GM12878 (cell line): ENCODE data around the gene SEMA3D. TPM values are rescaled to one million over a fixed set of nuclear protein-coding genes. Genes with fewer than 3 reads are reported as not detected.

ENCODE experiments used
- ATAC-seq: fragments of 200-7000 bp; cut with Tn5 transposase; 3 replicates; pipeline ENCODE4 v1.9.1; 2020; ENCODE audit warnings: mild to moderate bottlenecking, moderate library complexity
- BruUV-seq: library from RNA; stranded (reverse); fragments of 400-500 nt; replicated peaks from 2 replicates; lab custom pipeline; 2021; lab: Mats Ljungman, UMichigan
- CTCF ChIA-PET: fragments of 300-600 bp; sonication (Branson Sonifier 250); formaldehyde crosslinking; extraction: SDS; loops from one replicate; lab custom pipeline; 2021; ENCODE audit warnings: inconsistent platforms; lab: Yijun Ruan, JAX
- POLR2A ChIA-PET: fragments of 350-600 bp; formaldehyde crosslinking; extraction: SDS; loops from one replicate; lab custom pipeline; 2021; ENCODE audit warnings: inconsistent platforms; lab: Charles Lee
- RAD21 ChIA-PET: fragments of 300-600 bp; sonication (Branson Sonifier 250); formaldehyde crosslinking; loops from one replicate; lab custom pipeline; 2023; ENCODE audit warnings: antibody characterized with exemption; ENCODE audit not compliant: unreplicated experiment; lab: Charles Lee
- SMC1A ChIA-PET: fragments of 300-600 bp; sonication (Branson Sonifier 250); formaldehyde crosslinking; loops from one replicate; lab custom pipeline; 2023; ENCODE audit not compliant: unreplicated experiment, uncharacterized antibody; lab: Charles Lee
- DNase-seq: peaks from one replicate; pipeline ENCODE4 v3.0.0-alpha.2; 2011; ENCODE audit warnings: low read depth, low spot score
- FAIRE-seq: peaks from 3 replicates; lab custom pipeline; 2011; peaks lifted over from hg19 to GRCh38; lab: Jason Lieb, UNC
- H2AFZ ChIP-seq: 2 replicates; pipeline ENCODE4 v1.6.0; 2011; ENCODE audit warnings: low read depth, low read length, control low read depth; ENCODE audit not compliant: control insufficient read depth
- H3K27ac ChIP-seq: 2 replicates; pipeline ENCODE4 v1.5.1; 2011; ENCODE audit warnings: control low read depth; ENCODE audit not compliant: control insufficient read depth, insufficient read depth
- H3K27me3 ChIP-seq, 2 experiments: replicated peaks in 1 of 2; 2 replicates each; pipeline versions ENCODE4 v1.6.0 to v1.6.1; 2011; ENCODE audit warnings: low read length in 1 of 2; ENCODE audit not compliant: control insufficient read depth in 2 of 2, insufficient read depth in 2 of 2
- H3K36me3 ChIP-seq, 2 experiments: 2 replicates each; pipeline ENCODE4 v1.5.1; 2011; ENCODE audit warnings: low read length in 1 of 2; ENCODE audit not compliant: control insufficient read depth in 2 of 2, insufficient read depth in 2 of 2
- H3K4me1 ChIP-seq: 2 replicates; pipeline ENCODE4 v1.6.1; 2011; ENCODE audit warnings: mild to moderate bottlenecking, low read length, moderate library complexity, mixed read lengths; ENCODE audit not compliant: control insufficient read depth, insufficient read depth
- H3K4me2 ChIP-seq: 2 replicates; pipeline ENCODE4 v1.6.0; 2011; ENCODE audit warnings: control low read depth; ENCODE audit not compliant: control insufficient read depth, insufficient read depth
- H3K4me3 ChIP-seq: fragments of 200-600 bp; sonication (generic); 2 replicates; pipeline ENCODE4 v1.5.1; 2016
- H3K79me2 ChIP-seq: 2 replicates; pipeline ENCODE4 v1.6.0; 2011; ENCODE audit warnings: low read length; ENCODE audit not compliant: control insufficient read depth, insufficient read depth
- H3K9ac ChIP-seq: 2 replicates; pipeline ENCODE4 v1.8.0; 2011; ENCODE audit warnings: low read length, control low read depth, mixed read lengths; ENCODE audit not compliant: control insufficient read depth, insufficient read depth
- H3K9me3 ChIP-seq: replicated peaks from 3 replicates; pipeline ENCODE4 v1.5.1; 2011; ENCODE audit warnings: mild to moderate bottlenecking, low read length; ENCODE audit not compliant: control insufficient read depth, insufficient read depth
- H4K20me1 ChIP-seq: 2 replicates; pipeline ENCODE4 v1.6.0; 2011; ENCODE audit not compliant: control insufficient read depth, insufficient read depth
- BACH1 ChIP-seq: fragments of 450-650 bp; IDR thresholded peaks from 2 replicates; pipeline ENCODE4 v1.6.1; 2017; ENCODE audit warnings: mild to moderate bottlenecking, borderline replicate concordance
- BMI1 ChIP-seq: fragments of 450-650 bp; IDR thresholded peaks from 2 replicates; pipeline ENCODE4 v1.6.1; 2016; ENCODE audit warnings: mild to moderate bottlenecking, moderate library complexity, borderline replicate concordance
- E4F1 ChIP-seq: fragments of 450-650 bp; IDR thresholded peaks from 2 replicates; pipeline ENCODE4 v1.6.1; 2018; ENCODE audit warnings: borderline replicate concordance, mild to moderate bottlenecking; ENCODE audit not compliant: partially characterized antibody
- HDAC2 ChIP-seq: fragments of 200-600 bp; sonication (generic); IDR thresholded peaks from 2 replicates; pipeline ENCODE4 v1.6.1; 2017
- MXI1 ChIP-seq: fragments of 150-350 bp; IDR thresholded peaks from 2 replicates; pipeline ENCODE4 v1.6.1; 2011; ENCODE audit warnings: low read depth, mild to moderate bottlenecking, inconsistent platforms, low read length, improper control_type of control experiment
- NFXL1 ChIP-seq: fragments of 450-650 bp; IDR thresholded peaks from 2 replicates; pipeline ENCODE4 v1.6.1; 2017; ENCODE audit warnings: antibody characterized with exemption, mild to moderate bottlenecking, borderline replicate concordance
- RAD51 ChIP-seq: fragments of 450-650 bp; IDR thresholded peaks from 2 replicates; pipeline ENCODE4 v1.6.1; 2016; ENCODE audit warnings: moderate library complexity, mild to moderate bottlenecking, inconsistent platforms
- RFX5 ChIP-seq: IDR thresholded peaks from 2 replicates; pipeline ENCODE4 v1.6.1; 2011; ENCODE audit warnings: low read depth, low read length, improper control_type of control experiment
- SIN3A ChIP-seq: IDR thresholded peaks from 2 replicates; pipeline ENCODE4 v1.6.1; 2012; ENCODE audit warnings: low read depth, low read length, improper control_type of control experiment
- YY1 ChIP-seq: IDR thresholded peaks from 2 replicates; pipeline ENCODE4 v1.6.1; 2011; ENCODE audit warnings: low read depth, mild to moderate bottlenecking, low read length
- ZNF592 ChIP-seq: fragments of 450-650 bp; IDR thresholded peaks from 2 replicates; pipeline ENCODE4 v1.6.1; 2017; ENCODE audit warnings: mild to moderate bottlenecking, moderate library complexity
- WGBS: methylation state at CpG from one replicate; pipeline ENCODE4 v1.1.6; 2016; ENCODE audit warnings: low lambda C conversion rate; ENCODE audit not compliant: insufficient replicate concordance, insufficient coverage; ENCODE audit errors: missing lambda C conversion rate; 5-methylcytosine and 5-hydroxymethylcytosine counted together
- in situ Hi-C: fragments of 300-500 bp; cut with MboI; formaldehyde crosslinking; loops from 9 replicates; pipeline ENCODE4 v1.14.3; 2018; ENCODE audit warnings: mixed read lengths
- intact Hi-C: fragments of 100-400 bp; cut with micrococcal nuclease; formaldehyde crosslinking; loops from one replicate; pipeline ENCODE4 v1.14.2; 2022; ENCODE audit not compliant: unreplicated experiment
- polyA plus RNA-seq, 11 experiments: library from polyadenylated mRNA; depleted of rRNA in 4 of 11; unstranded in 6 of 11; stranded (reverse) in 5 of 11; fragments of >200 nt; fragmentation: Nextera tagmentation in 4 of 11; fragmentation: Illumina TruSeq in 1 of 11; extraction: Ambion mirVana in 4 of 11; extraction: Trizol in 1 of 11; gene quantifications; 1 replicate in 1 of 11; 2 replicates in 10 of 11; pipeline versions ENCODE4 v1.2.1 to v1.2.3, GENCODE V29; 2011 to 2016; ENCODE audit warnings: inconsistent platforms in 2 of 11, missing spikeins in 2 of 11, low read depth in 1 of 11
- total RNA-seq, 4 experiments: library from RNA; depleted of rRNA in 3 of 4; stranded (reverse); fragments of >200 nt in 3 of 4; fragmentation: Illumina TruSeq in 1 of 4; extraction: Trizol in 1 of 4; gene quantifications; 2 replicates each; pipeline versions ENCODE4 v1.2.1 to v1.2.3, GENCODE V29; 2013 to 2021

The SEMA3D gene
- total and polyA plus RNA-seq, 10 of the 15 experiments (the other 5 are each of a cell fraction or from before 2014, with no cell fraction given) = 0.04 TPM; not detected in 9

GRCh38 chr7:85068799-85069198, 118.1 kb downstream of the SEMA3D start:
- no peak overlapping the region for H2AFZ ChIP-seq
- ChIA-PET SMC1A (no interaction called here), CTCF (no interaction called here), POLR2A (no interaction called here), RAD21 (no interaction called here)
- H3K4me2 ChIP-seq = no peak overlapping the region
- H3K4me1 ChIP-seq = no peaks in the 10 kb centered on the region
- 0% methylated on average over 1 of the region's 1 CpG for WGBS
- ATAC-seq = no peak
- FAIRE-seq = no peak
- H3K9ac ChIP-seq = no peak overlapping the region
- intact Hi-C loops (no loop called here), in situ Hi-C loops (no loop called here)
- no peak for TF ChIP-seq ZNF592
- BruUV-seq = no TSS peak
- no peak overlapping the region for H3K4me3 ChIP-seq
- no peak for DNase-seq
- no peaks in the 10 kb centered on the region for H3K27me3 ChIP-seq
- no peak overlapping the region for H3K27ac ChIP-seq
- H4K20me1 ChIP-seq = no peaks in the 10 kb centered on the region
- H3K79me2 ChIP-seq = no peaks in the 10 kb centered on the region
- H3K36me3 ChIP-seq = no peaks in the 10 kb centered on the region
- no peaks in the 10 kb centered on the region for H3K9me3 ChIP-seq

GRCh38 chr7:85067371-85067770, 119.5 kb downstream of the SEMA3D start:
- no peak overlapping the region for H3K27ac ChIP-seq
- H3K4me2 ChIP-seq = no peak overlapping the region
- no TSS peak for BruUV-seq
- no peaks in the 10 kb centered on the region for H3K9me3 ChIP-seq
- no peaks in the 10 kb centered on the region for H3K36me3 ChIP-seq
- CTCF ChIA-PET = no interaction called here
- in situ Hi-C loops (no loop called here), intact Hi-C loops (no loop called here)
- H3K27me3 ChIP-seq = no peaks in the 10 kb centered on the region
- DNase-seq (no peak), ATAC-seq (no peak), FAIRE-seq (no peak)
- H3K9ac ChIP-seq = no peak overlapping the region
- RAD21 ChIA-PET = no interaction called here
- POLR2A ChIA-PET = no interaction called here
- SMC1A ChIA-PET = no interaction called here
- H3K4me1 ChIP-seq = no peaks in the 10 kb centered on the region
- H3K4me3 ChIP-seq = no peak overlapping the region
- H2AFZ ChIP-seq = no peak overlapping the region
- WGBS = 0% methylated on average over 1 of the region's 1 CpG
- H4K20me1 ChIP-seq = no peaks in the 10 kb centered on the region
- H3K79me2 ChIP-seq = no peaks in the 10 kb centered on the region
- TF ChIP-seq BACH1 = no peak
- no peak for TF ChIP-seq BMI1
- TF ChIP-seq YY1 = no peak
- no peak for TF ChIP-seq RAD51
- TF ChIP-seq HDAC2 = no peak
- TF ChIP-seq NFXL1 = no peak
- no peak for TF ChIP-seq RFX5
- TF ChIP-seq SIN3A = no peak
- no peak for TF ChIP-seq MXI1
- no peak for TF ChIP-seq E4F1
